Neural cell (in vitro differentiated cells): ENCODE data around the gene CPNE4.

ENCODE experiments used
- CTCF ChIP-seq: fragments of 450-650 bp; IDR thresholded peaks from 2 replicates; pipeline ENCODE4 v1.5.1; 2014; ENCODE audit warnings: antibody characterized with exemption, mild to moderate bottlenecking, moderate library complexity; ENCODE audit not compliant: poor library complexity, severe bottlenecking
- EZH2 ChIP-seq: fragments of 200-600, 300-800 bp; shearing (Covaris generic), sonication (generic); IDR thresholded peaks from 2 replicates; pipeline ENCODE4 v1.6.1; 2014; ENCODE audit warnings: antibody characterized with exemption, low read length, borderline replicate concordance, mild to moderate bottlenecking; ENCODE audit not compliant: insufficient read depth, poor library complexity, severe bottlenecking
- MXI1 ChIP-seq: fragments of 450-650 bp; conservative IDR thresholded peaks from 2 replicates; pipeline ENCODE4 v1.6.1; 2014; ENCODE audit warnings: antibody characterized with exemption, mild to moderate bottlenecking; ENCODE audit not compliant: poor library complexity, severe bottlenecking
- POLR2AphosphoS5 ChIP-seq: IDR thresholded peaks from 2 replicates; pipeline ENCODE4 v1.6.1; 2012
- REST ChIP-seq: IDR thresholded peaks from 2 replicates; pipeline ENCODE4 v1.6.1; 2012; ENCODE audit warnings: borderline replicate concordance
- SMC3 ChIP-seq: fragments of 450-650 bp; conservative IDR thresholded peaks from 2 replicates; pipeline ENCODE4 v1.6.1; 2014; ENCODE audit warnings: antibody characterized with exemption, mild to moderate bottlenecking, moderate library complexity; ENCODE audit not compliant: poor library complexity

GRCh38 chr3:131892331-131892730 lies 142.5 kb downstream of the CPNE4 start:
- TF ChIP-seq CTCF (no peak), SMC3 (no peak), EZH2 (no peak), MXI1 (no peak), POLR2AphosphoS5 (no peak), REST (no peak)
